ENCODE measurements around the gene DNAAF9.
A peak's percentile ranks its signal among the peaks of the same experiment; 100 is the strongest.

Gene DNAAF9

DNA sequence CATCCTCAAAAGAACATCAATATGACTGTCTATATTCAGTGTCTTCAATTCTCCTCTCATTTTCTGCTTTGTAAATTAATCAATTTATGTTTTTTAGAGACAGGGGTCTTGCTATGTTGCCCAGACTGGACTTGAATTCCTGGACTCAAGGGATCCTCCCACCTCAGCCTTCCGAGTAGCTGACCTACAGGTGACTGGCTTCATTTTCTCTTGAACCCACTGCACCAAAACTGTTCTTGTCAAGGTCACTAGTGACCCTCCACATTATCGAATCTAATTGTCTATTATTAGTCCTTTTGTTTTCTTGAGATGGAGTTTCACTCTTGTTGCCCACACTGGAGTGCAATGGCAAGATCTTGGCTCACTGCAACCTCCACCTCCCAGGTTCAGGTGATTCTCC is 3.7 kb downstream of the DNAAF9 start:
- peaks cover 30% of the 10 kb centered on the region for H3K4me1 Mint-ChIP-seq (ENCODE audit: low read depth)
- no peaks in the 10 kb centered on the region for H3K36me3 Mint-ChIP-seq
- no peaks in the 10 kb centered on the region for H3K27me3 Mint-ChIP-seq
- H3K9me3 Mint-ChIP-seq (ENCODE audit: low read depth) = no peaks in the 10 kb centered on the region
- H3K27ac Mint-ChIP-seq = no peak overlapping the region
- no peak overlapping the region for H3K4me3 Mint-ChIP-seq

DNA sequence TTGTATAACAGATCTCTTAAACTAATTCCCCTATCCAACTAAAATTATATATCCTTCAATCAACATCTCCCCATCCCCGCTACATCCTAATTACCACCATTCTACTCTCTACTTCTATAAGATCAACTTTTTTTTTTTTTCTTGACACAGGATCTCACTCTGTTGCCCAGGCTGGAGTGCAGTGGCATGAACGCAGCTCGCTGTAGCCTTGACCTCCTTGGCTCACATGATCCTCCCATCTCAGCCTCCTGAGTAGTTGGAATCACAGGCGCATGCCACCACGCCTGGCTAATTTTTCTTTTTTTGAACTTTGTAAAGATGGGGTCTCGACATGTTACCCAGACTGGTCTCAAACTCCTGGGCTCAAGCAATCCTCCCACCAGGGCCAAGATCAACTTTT is 5.0 kb downstream of the DNAAF9 start:
- Mint-ChIP-seq H3K27ac (no peak overlapping the region), H3K36me3 (no peaks in the 10 kb centered on the region), H3K9me3 (ENCODE audit: low read depth) (no peaks in the 10 kb centered on the region), H3K27me3 (no peaks in the 10 kb centered on the region), H3K4me1 (ENCODE audit: low read depth) (peaks cover 21% of the 10 kb centered on the region), H3K4me3 (no peak overlapping the region)

DNA sequence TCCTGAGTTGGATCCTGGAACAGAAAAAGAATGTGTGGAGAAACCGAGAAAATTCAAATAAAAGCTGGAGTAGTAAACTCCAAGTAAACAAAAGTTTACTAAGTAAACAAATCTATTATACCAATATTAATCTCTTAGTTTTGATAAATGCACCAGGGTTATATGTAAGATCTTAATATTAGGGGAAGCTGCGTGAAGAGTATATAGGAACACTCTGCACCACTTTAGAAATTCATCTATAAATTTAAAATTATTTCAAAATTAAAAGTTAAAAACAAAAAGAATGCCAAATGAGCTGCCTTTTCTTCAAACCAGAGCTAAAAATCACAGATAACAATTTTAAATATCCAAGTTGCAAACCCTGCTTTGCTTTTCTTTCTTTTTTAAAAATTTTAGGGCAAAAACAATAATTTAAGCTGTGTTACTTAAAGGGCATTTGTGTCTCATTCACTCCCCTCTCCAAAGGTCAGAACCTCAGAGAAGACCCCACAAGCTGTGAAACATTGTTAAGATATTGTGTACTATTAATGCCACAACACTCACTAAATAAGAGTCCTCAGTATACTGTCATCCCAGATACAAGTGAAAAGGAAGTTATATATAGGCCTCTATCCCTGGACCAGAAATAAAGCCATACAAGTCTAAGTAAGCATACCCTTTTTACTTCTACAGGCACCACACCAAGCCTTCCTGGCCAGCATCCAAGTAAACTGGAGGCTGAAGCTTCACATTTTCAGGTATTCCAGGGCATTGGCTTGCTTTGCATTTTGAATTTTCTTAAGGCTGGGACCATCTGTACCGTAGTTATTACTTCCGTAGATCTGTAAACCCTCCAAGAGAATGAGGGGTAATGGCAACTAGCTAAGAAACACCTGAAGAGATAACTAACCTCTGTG is 7.0 kb downstream of the DNAAF9 start:
- no peaks in the 10 kb centered on the region for H3K9me3 Mint-ChIP-seq (ENCODE audit: low read depth)
- H3K36me3 Mint-ChIP-seq = peaks cover 4% of the 10 kb centered on the region
- H3K27me3 Mint-ChIP-seq = no peaks in the 10 kb centered on the region
- H3K4me3 Mint-ChIP-seq = no peak overlapping the region
- H3K27ac Mint-ChIP-seq = no peak overlapping the region
- peaks cover 6% of the 10 kb centered on the region for H3K4me1 Mint-ChIP-seq (ENCODE audit: low read depth)

DNA sequence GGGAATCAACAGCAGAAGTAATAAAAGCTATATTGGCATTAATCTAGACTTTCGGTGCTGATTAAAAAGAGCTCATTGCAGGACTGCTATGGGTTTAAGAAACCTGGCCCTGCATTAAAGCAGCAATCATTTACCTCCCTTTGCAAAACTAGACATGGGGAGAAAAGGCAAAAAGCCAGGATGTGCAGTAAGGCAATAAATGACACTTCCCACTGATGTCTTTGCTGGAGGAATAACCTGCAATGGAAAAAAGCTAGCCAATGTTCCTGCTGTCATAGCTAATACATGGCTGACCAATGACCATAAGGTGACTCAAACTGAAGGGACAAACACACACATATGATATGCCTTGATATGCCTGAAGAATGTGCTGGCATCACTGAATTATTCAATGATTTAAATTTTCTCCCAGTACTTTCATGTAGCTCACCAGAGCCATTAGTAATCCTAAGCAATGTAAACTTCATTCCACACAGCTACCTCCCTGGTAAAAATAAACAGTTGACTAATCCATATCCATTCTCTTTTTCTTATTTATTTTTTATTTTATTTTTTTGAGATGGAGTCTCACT is 8.7 kb downstream of the DNAAF9 start:
- Mint-ChIP-seq H3K27me3 (no peaks in the 10 kb centered on the region), H3K36me3 (peaks cover 4% of the 10 kb centered on the region), H3K9me3 (ENCODE audit: low read depth) (no peaks in the 10 kb centered on the region), H3K4me1 (ENCODE audit: low read depth) (no peaks in the 10 kb centered on the region), H3K27ac (no peak overlapping the region), H3K4me3 (no peak overlapping the region)

DNA sequence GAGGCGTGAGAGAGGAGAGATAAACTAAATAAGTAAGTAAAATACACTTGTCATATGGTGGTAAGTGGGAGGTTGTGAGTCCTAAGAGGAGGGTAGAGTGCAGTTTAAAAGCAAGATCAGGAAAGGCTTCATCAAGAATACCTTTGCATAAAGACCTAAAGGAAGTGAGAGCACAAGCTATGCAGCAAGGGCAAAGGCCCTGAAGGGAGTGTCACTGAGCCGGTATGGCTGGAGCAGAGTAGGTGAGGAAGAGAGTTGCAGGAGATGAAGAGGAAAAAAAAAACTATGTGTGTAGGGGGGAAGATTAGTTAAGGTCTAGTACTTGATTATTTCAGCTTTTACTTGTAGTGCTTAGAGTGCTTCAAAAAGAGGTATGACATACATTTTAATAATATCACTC is 11.0 kb downstream of the DNAAF9 start:
- Mint-ChIP-seq H3K4me3 (no peak overlapping the region), H3K27me3 (no peaks in the 10 kb centered on the region), H3K9me3 (ENCODE audit: low read depth) (no peaks in the 10 kb centered on the region), H3K36me3 (peaks cover 4% of the 10 kb centered on the region), H3K4me1 (ENCODE audit: low read depth) (no peaks in the 10 kb centered on the region), H3K27ac (no peak overlapping the region)

DNA sequence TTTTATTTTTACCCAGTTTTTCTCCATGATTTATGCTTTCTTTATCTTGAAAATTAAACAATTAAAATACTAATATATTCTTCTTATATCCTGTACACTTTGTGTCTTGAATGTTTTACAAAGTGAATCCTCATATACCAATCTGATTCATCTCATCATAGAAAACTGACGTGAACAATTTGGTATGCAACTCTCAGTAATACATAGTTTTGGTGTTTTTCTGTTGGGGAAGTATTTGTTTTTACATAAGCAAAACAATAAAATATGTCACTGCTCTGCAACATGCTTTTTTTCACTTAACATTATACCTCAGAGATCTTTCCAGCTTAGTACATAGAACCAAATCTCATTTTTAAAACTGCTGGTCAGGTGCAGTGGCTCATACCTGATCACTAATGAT is 14.7 kb downstream of the DNAAF9 start:
- no peak overlapping the region for H3K27ac Mint-ChIP-seq
- peaks cover 6% of the 10 kb centered on the region for H3K4me1 Mint-ChIP-seq (ENCODE audit: low read depth)
- no peaks in the 10 kb centered on the region for H3K9me3 Mint-ChIP-seq (ENCODE audit: low read depth)
- H3K4me3 Mint-ChIP-seq = no peak overlapping the region
- H3K27me3 Mint-ChIP-seq = no peaks in the 10 kb centered on the region
- peaks cover 7% of the 10 kb centered on the region for H3K36me3 Mint-ChIP-seq

DNA sequence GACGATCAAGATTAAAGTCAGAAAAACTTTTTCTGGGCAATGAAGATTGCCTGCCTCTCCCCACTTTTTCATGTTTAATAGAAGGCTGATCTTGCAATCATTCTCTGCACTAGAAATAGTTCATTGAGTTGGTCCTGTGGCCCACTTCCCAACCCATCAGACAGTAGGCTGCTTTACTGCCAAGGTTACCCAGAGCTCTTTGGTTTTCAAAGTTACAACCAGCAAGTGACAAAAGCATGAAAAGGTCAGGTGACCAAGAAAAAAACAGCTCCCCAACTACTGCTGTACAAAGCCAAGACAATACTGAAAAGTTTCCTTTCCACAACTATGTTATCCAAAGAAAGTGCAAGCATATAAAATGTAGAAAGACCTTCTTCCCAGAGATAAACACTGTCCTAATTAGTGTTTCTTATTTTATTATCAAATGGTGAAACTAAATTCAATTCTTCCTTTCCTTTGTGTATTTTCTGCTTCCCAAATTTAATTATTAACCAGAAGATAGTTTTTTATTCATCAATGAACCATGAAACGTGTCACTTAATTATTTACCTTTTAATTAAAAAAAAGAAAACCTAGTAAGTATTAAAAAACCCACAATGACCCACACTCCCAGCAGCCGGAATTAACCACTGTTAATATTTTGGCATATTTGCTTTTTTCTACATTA is 16.6 kb downstream of the DNAAF9 start:
- H3K27me3 Mint-ChIP-seq = no peaks in the 10 kb centered on the region
- no peak overlapping the region for H3K4me3 Mint-ChIP-seq

DNA sequence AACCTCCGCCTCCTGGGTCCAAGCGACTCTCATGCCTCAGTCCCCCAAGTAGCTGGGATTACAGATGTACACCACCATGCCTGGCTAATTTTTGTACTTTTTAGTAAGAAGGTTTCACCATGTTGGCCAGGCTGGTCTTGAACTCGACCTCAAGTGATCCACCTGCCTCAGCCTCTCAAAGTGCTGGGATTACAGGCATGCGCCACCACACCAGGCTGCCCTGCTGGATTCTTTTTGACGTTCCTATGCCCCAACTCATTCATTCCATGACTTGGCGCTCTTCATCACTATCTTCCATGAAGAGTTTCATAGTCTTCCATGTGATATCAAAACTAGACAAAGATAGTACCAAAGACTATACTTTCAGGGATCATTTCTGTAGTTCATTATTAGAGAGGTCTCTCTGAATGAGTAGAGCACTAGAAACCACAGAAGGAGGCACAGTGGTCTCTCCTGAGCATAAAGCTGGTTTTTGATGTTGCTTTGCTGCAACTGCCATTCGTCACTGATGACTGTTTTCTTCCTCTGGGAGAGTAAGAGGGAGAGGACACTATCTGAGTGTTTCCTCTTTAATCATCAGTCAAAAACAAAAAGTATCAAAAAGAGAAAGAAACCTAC is 23.5 kb downstream of the DNAAF9 start:
- H3K27me3 Mint-ChIP-seq = no peaks in the 10 kb centered on the region
- H3K36me3 Mint-ChIP-seq = peaks cover 15% of the 10 kb centered on the region
- H3K4me3 Mint-ChIP-seq = no peak overlapping the region
- peaks cover 3% of the 10 kb centered on the region for H3K4me1 Mint-ChIP-seq (ENCODE audit: low read depth)
- peak overlapping the region; percentile 64 for H3K27ac Mint-ChIP-seq
- H3K9me3 Mint-ChIP-seq (ENCODE audit: low read depth) = peaks cover 4% of the 10 kb centered on the region

More for the DNA sequence above, 16.6 kb downstream of the DNAAF9 start:
- Mint-ChIP-seq H3K36me3 (peaks cover 12% of the 10 kb centered on the region), H3K27ac (no peak overlapping the region), H3K4me1 (ENCODE audit: low read depth) (peaks cover 6% of the 10 kb centered on the region), H3K9me3 (ENCODE audit: low read depth) (peaks cover 4% of the 10 kb centered on the region)

DNA sequence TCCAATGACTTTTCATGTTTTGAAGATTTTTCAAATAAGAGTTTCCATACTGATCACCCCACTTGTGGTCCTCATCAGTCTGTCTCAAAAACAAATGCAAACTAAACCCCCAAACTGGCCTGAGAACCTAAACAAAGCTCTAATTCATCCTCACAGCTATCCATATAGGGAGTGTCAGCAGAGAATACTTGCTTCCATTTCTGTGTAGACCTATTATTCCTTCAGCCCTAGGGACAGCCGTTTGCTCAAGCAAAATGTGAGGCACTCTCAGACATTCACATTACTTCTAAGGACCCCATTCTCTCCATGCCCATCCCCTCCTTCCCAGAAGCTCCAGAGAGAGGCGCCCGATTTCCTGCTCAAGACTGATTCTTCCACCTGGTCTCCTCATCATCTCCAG is 24.6 kb downstream of the DNAAF9 start:
- H3K4me1 Mint-ChIP-seq (ENCODE audit: low read depth) = peaks cover 3% of the 10 kb centered on the region
- peaks cover 4% of the 10 kb centered on the region for H3K9me3 Mint-ChIP-seq (ENCODE audit: low read depth)
- H3K27me3 Mint-ChIP-seq = no peaks in the 10 kb centered on the region
- no peak overlapping the region for H3K27ac Mint-ChIP-seq
- H3K36me3 Mint-ChIP-seq = peaks cover 14% of the 10 kb centered on the region
- no peak overlapping the region for H3K4me3 Mint-ChIP-seq

DNA sequence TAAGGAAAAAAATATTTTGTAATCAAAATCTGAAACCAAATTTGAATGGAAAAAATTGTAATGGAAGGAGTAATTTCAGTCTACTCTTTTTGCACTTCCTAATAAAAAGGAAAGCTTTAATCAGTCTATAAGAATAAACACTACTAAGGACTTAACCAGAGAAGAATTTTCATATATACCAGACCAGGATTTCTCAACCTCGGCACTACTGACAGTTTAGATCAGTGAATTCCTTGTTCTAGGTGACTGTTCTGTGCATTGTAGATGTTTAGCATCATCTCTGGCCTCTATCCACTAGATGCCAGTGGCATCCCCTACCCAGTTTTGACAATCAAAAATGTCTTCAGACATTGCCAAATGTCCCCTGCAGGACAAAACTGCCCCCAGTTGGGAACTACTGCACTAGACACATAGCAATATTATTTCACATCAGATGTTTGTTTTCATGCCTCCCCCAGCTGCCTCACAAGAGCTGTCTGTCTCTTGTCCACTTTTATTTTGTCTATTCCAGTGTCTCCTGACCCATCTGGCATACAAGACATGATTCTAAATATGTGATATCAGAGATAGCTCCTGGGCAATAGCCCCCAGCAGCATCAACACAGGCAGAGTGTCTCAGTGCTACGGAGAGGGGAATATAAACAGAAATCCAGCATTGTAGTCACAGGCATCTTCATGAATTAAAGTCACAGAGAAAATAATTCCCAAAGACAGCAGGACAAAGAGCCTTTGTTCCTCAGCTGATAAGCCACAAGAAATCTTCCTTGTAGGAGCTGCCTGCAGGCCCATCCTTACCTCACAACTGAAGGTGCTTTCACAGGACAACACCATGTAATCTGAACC is 27.0 kb downstream of the DNAAF9 start:
- Mint-ChIP-seq H3K4me1 (ENCODE audit: low read depth) (peaks cover 3% of the 10 kb centered on the region), H3K4me3 (no peak overlapping the region), H3K9me3 (ENCODE audit: low read depth) (no peaks in the 10 kb centered on the region), H3K27me3 (no peaks in the 10 kb centered on the region), H3K36me3 (peaks cover 8% of the 10 kb centered on the region), H3K27ac (no peak overlapping the region)

DNA sequence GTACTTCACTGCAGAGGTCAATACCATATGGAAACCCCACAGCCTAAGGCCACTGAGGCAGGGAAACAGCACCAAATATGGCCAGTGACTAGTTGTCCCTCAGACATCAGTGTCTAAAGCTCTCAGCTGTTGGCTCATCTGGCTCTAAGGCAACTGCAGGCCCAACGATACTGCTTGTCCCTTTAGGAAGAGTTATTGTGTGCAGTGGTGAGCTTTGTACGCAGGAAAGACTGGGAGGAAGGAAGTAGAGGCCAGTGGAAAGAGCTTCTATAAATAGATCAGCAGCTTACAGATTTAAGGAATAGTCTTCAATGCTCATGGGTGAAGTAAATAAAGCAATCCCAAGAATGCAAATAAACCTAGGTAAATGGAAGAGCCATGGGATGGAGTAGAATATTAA is 29.3 kb downstream of the DNAAF9 start:
- no peaks in the 10 kb centered on the region for H3K4me1 Mint-ChIP-seq (ENCODE audit: low read depth)
- no peak overlapping the region for H3K27ac Mint-ChIP-seq
- no peaks in the 10 kb centered on the region for H3K9me3 Mint-ChIP-seq (ENCODE audit: low read depth)

DNA sequence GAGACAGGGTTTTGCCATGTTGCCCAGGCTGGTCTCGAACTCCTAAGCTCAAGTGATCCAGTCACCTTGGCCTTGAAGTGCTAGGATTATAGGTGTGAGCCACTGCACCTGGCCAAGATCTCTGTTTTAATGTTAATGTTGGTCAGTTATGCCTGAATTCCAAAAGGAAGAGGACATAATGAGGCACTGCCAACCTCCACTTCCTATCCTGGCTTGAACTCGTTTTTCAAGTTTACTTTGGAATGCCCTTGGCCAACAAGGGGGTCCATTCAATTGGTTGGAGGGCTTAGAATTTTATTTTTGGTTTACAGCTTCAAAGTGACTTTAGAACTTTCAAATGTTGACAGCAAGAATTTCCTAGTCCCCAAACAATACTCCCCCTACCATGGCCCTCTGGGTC is 29.8 kb downstream of the DNAAF9 start:
- peaks cover 17% of the 10 kb centered on the region for H3K36me3 Mint-ChIP-seq
- no peaks in the 10 kb centered on the region for H3K27me3 Mint-ChIP-seq
- no peaks in the 10 kb centered on the region for H3K4me1 Mint-ChIP-seq (ENCODE audit: low read depth)
- no peak overlapping the region for H3K27ac Mint-ChIP-seq
- H3K9me3 Mint-ChIP-seq (ENCODE audit: low read depth) = no peaks in the 10 kb centered on the region
- H3K4me3 Mint-ChIP-seq = no peak overlapping the region

More for the DNA sequence above, 29.3 kb downstream of the DNAAF9 start:
- Mint-ChIP-seq H3K4me3 (no peak overlapping the region), H3K36me3 (peaks cover 17% of the 10 kb centered on the region), H3K27me3 (no peaks in the 10 kb centered on the region)

DNA sequence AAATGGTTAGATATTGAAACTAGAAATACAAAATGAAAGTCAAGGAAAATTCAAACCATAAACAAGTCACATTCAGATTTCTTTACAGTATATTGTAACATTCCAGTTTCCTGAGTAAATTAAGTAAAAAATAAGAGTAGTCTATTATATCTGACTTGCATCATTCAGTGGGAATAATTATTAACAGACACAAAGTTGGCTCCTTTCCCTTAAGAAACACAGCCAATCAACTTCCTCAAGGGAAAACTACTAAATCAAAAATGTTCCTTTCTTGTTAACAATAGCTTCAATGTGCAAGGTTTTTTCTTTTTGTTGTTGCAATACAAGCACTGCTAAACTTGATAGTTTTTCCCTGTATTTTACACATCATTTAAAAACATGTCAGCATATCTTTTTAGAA is 33.2 kb downstream of the DNAAF9 start:
- Mint-ChIP-seq H3K9me3 (ENCODE audit: low read depth) (no peaks in the 10 kb centered on the region), H3K4me1 (ENCODE audit: low read depth) (no peaks in the 10 kb centered on the region), H3K27me3 (no peaks in the 10 kb centered on the region), H3K36me3 (peaks cover 29% of the 10 kb centered on the region), H3K4me3 (no peak overlapping the region), H3K27ac (no peak overlapping the region)

DNA sequence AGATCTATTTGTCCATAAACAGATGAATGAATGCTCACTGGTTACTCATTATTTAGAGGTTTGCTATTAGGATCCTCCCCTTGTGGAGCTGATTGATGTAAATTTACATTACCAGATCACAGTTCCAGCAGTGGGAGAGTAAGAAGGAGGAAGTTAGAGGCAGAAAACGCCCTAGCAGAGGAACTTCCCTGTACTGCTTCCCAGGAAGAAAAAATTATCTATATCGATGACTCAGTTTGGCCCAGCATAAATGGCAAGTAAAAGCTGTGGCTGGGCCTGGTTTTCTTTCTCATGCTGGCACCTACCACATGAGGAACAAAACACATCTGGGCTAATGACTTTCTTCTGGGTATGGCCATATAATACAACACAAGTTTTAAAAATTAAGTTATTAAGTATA is 35.7 kb downstream of the DNAAF9 start:
- no peak overlapping the region for H3K27ac Mint-ChIP-seq

More for the DNA sequence above, 35.7 kb downstream of the DNAAF9 start:
- Mint-ChIP-seq H3K9me3 (ENCODE audit: low read depth) (no peaks in the 10 kb centered on the region), H3K27me3 (no peaks in the 10 kb centered on the region), H3K36me3 (peaks cover 26% of the 10 kb centered on the region), H3K4me3 (no peak overlapping the region), H3K4me1 (ENCODE audit: low read depth) (no peaks in the 10 kb centered on the region)

Measured in activated naive CD8-positive, alpha-beta T cell (primary cell).